Endothelial cell (in vitro differentiated cells): ENCODE measurements around the gene ZNF511. TPM values are rescaled to one million over a fixed set of nuclear protein-coding genes. Genes with fewer than 3 reads are reported as not detected.
"Not testable (repeated sequence)": the region's sequence is repeated elsewhere in the genome, so short reads cannot be mapped to it uniquely, and the experiment has no call there.

Experiments used
- DNase-seq: peaks from one replicate; pipeline ENCODE4 v3.0.0; 2021; ENCODE audit warnings: low spot score
- H3K27ac Mint-ChIP-seq: one replicate; pipeline ENCODE4 v1.8.0; 2021; ENCODE audit warnings: mixed read lengths, inconsistent platforms; ENCODE audit not compliant: unreplicated experiment
- H3K27me3 Mint-ChIP-seq: one replicate; pipeline ENCODE4 v1.8.0; 2021; ENCODE audit warnings: mild to moderate bottlenecking, moderate library complexity, mixed read lengths, inconsistent platforms; ENCODE audit not compliant: unreplicated experiment
- H3K36me3 Mint-ChIP-seq: one replicate; pipeline ENCODE4 v1.8.0; 2021; ENCODE audit warnings: mild to moderate bottlenecking, low read depth, mixed read lengths, inconsistent platforms; ENCODE audit not compliant: unreplicated experiment
- H3K4me1 Mint-ChIP-seq: one replicate; pipeline ENCODE4 v1.8.0; 2021; ENCODE audit warnings: mild to moderate bottlenecking, mixed read lengths, inconsistent platforms; ENCODE audit not compliant: unreplicated experiment
- H3K4me3 Mint-ChIP-seq: one replicate; pipeline ENCODE4 v1.8.0; 2021; ENCODE audit warnings: mild to moderate bottlenecking, mixed read lengths, inconsistent platforms; ENCODE audit not compliant: unreplicated experiment
- H3K9me3 Mint-ChIP-seq: one replicate; pipeline ENCODE4 v1.8.0; 2021; ENCODE audit warnings: mixed read lengths, inconsistent platforms; ENCODE audit not compliant: unreplicated experiment
- CTCF ChIP-seq: fragments of 200-600 bp; sonication (generic); IDR thresholded peaks from one replicate; pipeline ENCODE4 v1.5.0; 2021; ENCODE audit warnings: antibody characterized with exemption; ENCODE audit not compliant: unreplicated experiment
- total RNA-seq: library from RNA; stranded (reverse); fragmentation: NEBNext Ultra II Directional; extraction: Animal tissue kit (Norgen Biotek cat#: 25700); gene quantifications from one replicate; pipeline ENCODE4 v1.2.1, GENCODE V29; 2021; ENCODE audit not compliant: unreplicated experiment

Gene ZNF511
- total RNA-seq, 1 donor from 2014 or later = 18.6 TPM

- Mint-ChIP-seq H3K27ac (no peak overlapping the region), H3K9me3 (no peaks in the 10 kb centered on the region), H3K27me3 (peaks cover 2% of the 10 kb centered on the region), H3K36me3 (peaks cover 4% of the 10 kb centered on the region), H3K4me1 (peaks cover 3% of the 10 kb centered on the region), H3K4me3 (no peak overlapping the region)
- no peak for TF ChIP-seq CTCF
- no peak for DNase-seq
These were observed 7.1 kb downstream of the ZNF511 start for GRCh38 chr10:133315847-133316246.

DNA sequence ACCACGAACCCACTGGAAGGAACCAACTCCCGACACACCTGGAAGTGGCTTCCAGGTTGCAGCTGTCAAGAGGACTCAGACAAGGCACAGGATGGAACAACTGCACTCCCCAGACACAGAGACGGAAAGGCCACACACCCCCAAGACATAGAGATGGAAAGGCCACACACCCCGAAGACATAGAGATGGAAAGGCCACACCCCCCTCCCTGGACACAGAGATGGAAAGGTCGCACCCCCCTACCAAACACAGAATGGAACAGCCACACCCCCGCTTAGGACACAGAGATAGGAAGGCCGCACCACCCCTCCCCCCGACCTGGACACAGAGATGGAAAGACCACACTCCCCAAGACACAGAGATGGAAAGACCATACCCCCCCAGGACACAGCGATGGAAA is 7.6 kb downstream of the ZNF511 start:
- TF ChIP-seq CTCF = no peak
- Mint-ChIP-seq H3K4me3 (no peak overlapping the region), H3K36me3 (peaks cover 4% of the 10 kb centered on the region), H3K9me3 (no peaks in the 10 kb centered on the region), H3K27me3 (peaks cover 2% of the 10 kb centered on the region), H3K4me1 (peaks cover 3% of the 10 kb centered on the region), H3K27ac (no peak overlapping the region)
- no peak for DNase-seq

GRCh38 chr10:133316732-133317131 is 8.0 kb downstream of the ZNF511 start:
- no peak for DNase-seq
- Mint-ChIP-seq H3K9me3 (no peaks in the 10 kb centered on the region), H3K36me3 (peaks cover 4% of the 10 kb centered on the region), H3K4me1 (peaks cover 3% of the 10 kb centered on the region), H3K27ac (no peak overlapping the region), H3K4me3 (no peak overlapping the region), H3K27me3 (peaks cover 2% of the 10 kb centered on the region)
- TF ChIP-seq CTCF = no peak

- H3K4me1 Mint-ChIP-seq = peaks cover 3% of the 10 kb centered on the region
- H3K9me3 Mint-ChIP-seq = no peaks in the 10 kb centered on the region
- no peaks in the 10 kb centered on the region for H3K27me3 Mint-ChIP-seq
- no peaks in the 10 kb centered on the region for H3K36me3 Mint-ChIP-seq
- no peak overlapping the region for H3K27ac Mint-ChIP-seq
- TF ChIP-seq CTCF = peak; percentile 71
- no peak overlapping the region for H3K4me3 Mint-ChIP-seq
- DNase-seq = peak; percentile 86
These were observed 9.9 kb downstream of the ZNF511 start for GRCh38 chr10:133318494-133319127.

DNA sequence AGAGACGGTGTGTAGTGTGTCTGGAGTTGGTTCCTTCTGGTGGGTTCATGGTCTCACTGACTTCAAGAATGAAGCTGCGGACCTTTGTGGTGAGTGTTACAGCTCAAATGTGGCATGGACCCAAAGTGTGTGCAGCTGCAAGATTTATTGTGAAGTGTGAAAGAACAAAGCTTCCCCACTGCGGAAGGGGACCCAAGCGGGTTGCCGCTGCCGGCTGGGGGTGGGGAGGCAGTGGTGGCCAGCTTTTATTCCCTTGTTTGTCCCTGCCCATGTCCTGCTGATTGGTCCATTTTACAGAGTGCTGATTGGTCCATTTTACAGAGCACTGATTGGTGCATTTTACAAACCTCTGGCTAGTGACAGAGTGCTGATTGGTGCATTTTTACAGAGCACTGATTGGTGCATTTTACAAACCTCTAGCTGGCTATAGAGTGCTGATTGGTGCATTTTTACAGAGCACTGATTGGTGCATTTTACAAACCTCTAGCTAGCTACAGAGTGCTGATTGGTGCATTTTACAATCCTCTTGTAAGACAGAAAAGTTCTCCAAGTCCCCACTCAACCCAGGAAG is 12.2 kb downstream of the ZNF511 start:
- not testable (repeated sequence) for H3K4me1 Mint-ChIP-seq, H3K4me3 Mint-ChIP-seq, H3K36me3 Mint-ChIP-seq, H3K27ac Mint-ChIP-seq, H3K27me3 Mint-ChIP-seq, H3K9me3 Mint-ChIP-seq, DNase-seq

GRCh38 chr10:133322064-133322709 is 13.5 kb downstream of the ZNF511 start:
- not testable (repeated sequence) for H3K9me3 Mint-ChIP-seq, H3K27ac Mint-ChIP-seq, H3K27me3 Mint-ChIP-seq, DNase-seq, H3K4me3 Mint-ChIP-seq, H3K36me3 Mint-ChIP-seq, H3K4me1 Mint-ChIP-seq
